OCI-LY7 (cell line): ENCODE measurements around the gene SEMA7A. TPM values are rescaled to one million over a fixed set of nuclear protein-coding genes. Genes with fewer than 3 reads are reported as not detected.

Source experiments
- BruUV-seq: library from RNA; stranded (reverse); fragments of 400-500 nt; replicated peaks from 2 replicates; lab custom pipeline; 2021; lab: Mats Ljungman, UMichigan
- CTCF ChIA-PET: fragments of 300-600 bp; sonication (Branson Sonifier 250); formaldehyde crosslinking; loops from one replicate; lab custom pipeline; 2022; ENCODE audit warnings: antibody characterized with exemption; ENCODE audit not compliant: unreplicated experiment; lab: Charles Lee
- POLR2A ChIA-PET: fragments of 300-600 bp; sonication (Branson Sonifier 250); formaldehyde crosslinking; loops from one replicate; lab custom pipeline; 2022; ENCODE audit warnings: antibody characterized with exemption; lab: Charles Lee
- DNase-seq: peaks from one replicate; pipeline ENCODE4 v3.0.0-alpha.2; 2015; ENCODE audit warnings: low spot score
- H2AFZ ChIP-seq: fragments of 200-600 bp; sonication (generic), shearing (Covaris generic); 2 replicates; pipeline ENCODE4 v1.6.1; 2014; ENCODE audit warnings: mild to moderate bottlenecking, antibody characterized with exemption, low read length, moderate library complexity
- H3K27ac ChIP-seq: fragments of 200-600 bp; sonication (generic); 2 replicates; pipeline ENCODE4 v1.5.1; 2014; ENCODE audit warnings: mixed run types, low read depth, mild to moderate bottlenecking, moderate library complexity, low read length, inconsistent platforms; ENCODE audit not compliant: poor library complexity, severe bottlenecking
- H3K36me3 ChIP-seq: fragments of 200-600 bp; sonication (generic); 2 replicates; pipeline ENCODE4 v1.6.1; 2014; ENCODE audit warnings: mild to moderate bottlenecking, antibody characterized with exemption, low read length, moderate library complexity, mixed read lengths; ENCODE audit not compliant: insufficient read depth
- H3K4me1 ChIP-seq: fragments of 200-600 bp; sonication (generic); 2 replicates; pipeline ENCODE4 v1.5.1; 2014; ENCODE audit warnings: mild to moderate bottlenecking, low read length; ENCODE audit not compliant: insufficient read depth, poor library complexity, severe bottlenecking
- H3K4me2 ChIP-seq: fragments of 200-600 bp; sonication (generic); 2 replicates; pipeline ENCODE4 v1.6.1; 2014; ENCODE audit warnings: mild to moderate bottlenecking, low read length
- H3K4me3 ChIP-seq: fragments of 200-600 bp; sonication (generic); 2 replicates; pipeline ENCODE4 v1.5.1; 2014; ENCODE audit warnings: mild to moderate bottlenecking, low read depth, low read length; ENCODE audit not compliant: poor library complexity, severe bottlenecking
- H3K79me2 ChIP-seq: fragments of 200-600 bp; sonication (generic); 2 replicates; pipeline ENCODE4 v1.6.1; 2016; ENCODE audit warnings: low read depth, mild to moderate bottlenecking, low read length, moderate library complexity, mixed read lengths; ENCODE audit not compliant: insufficient read depth
- H3K9me2 ChIP-seq: fragments of 200-600 bp; sonication (generic); 2 replicates; pipeline ENCODE4 v1.6.1; 2016; ENCODE audit warnings: mild to moderate bottlenecking, low read length, mixed read lengths; ENCODE audit not compliant: insufficient read depth
- H3K9me3 ChIP-seq: fragments of 200-600 bp; sonication (generic); 2 replicates; pipeline ENCODE4 v1.6.1; 2014; ENCODE audit warnings: mild to moderate bottlenecking, mixed run types, low read length, mixed read lengths
- H4K20me1 ChIP-seq: fragments of 200-600 bp; sonication (generic); 2 replicates; pipeline ENCODE4 v1.6.1; 2014; ENCODE audit warnings: mild to moderate bottlenecking, antibody characterized with exemption, low read length, moderate library complexity, mixed read lengths; ENCODE audit not compliant: insufficient read depth
- CTCF ChIP-seq: fragments of 200-600 bp; sonication (generic); conservative IDR thresholded peaks from 2 replicates; pipeline ENCODE4 v1.5.1; 2014; ENCODE audit warnings: mild to moderate bottlenecking, antibody characterized with exemption, low read length, moderate library complexity, mixed read lengths
- EZH2phosphoT487 ChIP-seq: fragments of 200-600 bp; sonication (generic); IDR thresholded peaks from 2 replicates; pipeline ENCODE4 v1.6.1; 2018; ENCODE audit warnings: low read depth, borderline replicate concordance, mild to moderate bottlenecking, mixed run types, antibody characterized with exemption, low read length, moderate library complexity, mixed read lengths
- intact Hi-C: fragments of 100-400 bp; cut with micrococcal nuclease; formaldehyde crosslinking; loops from one replicate; pipeline ENCODE4 v1.10.0; 2022; ENCODE audit not compliant: unreplicated experiment
- total RNA-seq, 2 experiments: library from RNA; depleted of rRNA in 1 of 2; stranded (reverse); fragments of >200 nt in 1 of 2; shearing (Covaris generic) in 1 of 2; gene quantifications; 2 replicates each; pipeline ENCODE4 v1.2.3, GENCODE V29; 2014 to 2022

SEMA7A gene
- total RNA-seq, 2 experiments from 2014 or later = 0.06 to 1.0 TPM

- ChIA-PET CTCF (no interaction called here), POLR2A (no interaction called here)
- H3K79me2 ChIP-seq = no peaks in the 10 kb centered on the region
- DNase-seq = no peak
- TF ChIP-seq EZH2phosphoT487 (no peak), CTCF (no peak)
- BruUV-seq = no TSS peak
- intact Hi-C loops = no loop called here
- H4K20me1 ChIP-seq = no peaks in the 10 kb centered on the region
- no peak overlapping the region for H2AFZ ChIP-seq
- H3K4me1 ChIP-seq = no peaks in the 10 kb centered on the region
- H3K36me3 ChIP-seq = no peaks in the 10 kb centered on the region
- H3K9me2 ChIP-seq = no peaks in the 10 kb centered on the region
- no peak overlapping the region for H3K4me2 ChIP-seq
- H3K9me3 ChIP-seq = no peaks in the 10 kb centered on the region
- no peak overlapping the region for H3K27ac ChIP-seq
- H3K4me3 ChIP-seq = no peak overlapping the region
Measured at GRCh38 chr15:74365598-74366445, 67.9 kb downstream of the SEMA7A start.

- BruUV-seq = no TSS peak
- DNase-seq = no peak
- H3K4me1 ChIP-seq = no peaks in the 10 kb centered on the region
- H3K27ac ChIP-seq = no peak overlapping the region
- intact Hi-C loops = no loop called here
- TF ChIP-seq CTCF (no peak), EZH2phosphoT487 (no peak)
- H3K9me3 ChIP-seq = no peaks in the 10 kb centered on the region
- no peak overlapping the region for H2AFZ ChIP-seq
- no peaks in the 10 kb centered on the region for H3K36me3 ChIP-seq
- no peaks in the 10 kb centered on the region for H3K9me2 ChIP-seq
- ChIA-PET CTCF (no interaction called here), POLR2A (no interaction called here)
- no peak overlapping the region for H3K4me2 ChIP-seq
- no peak overlapping the region for H3K4me3 ChIP-seq
- H4K20me1 ChIP-seq = no peaks in the 10 kb centered on the region
- no peaks in the 10 kb centered on the region for H3K79me2 ChIP-seq
Measured at GRCh38 chr15:74364936-74365597, 68.7 kb downstream of the SEMA7A start.

DNA sequence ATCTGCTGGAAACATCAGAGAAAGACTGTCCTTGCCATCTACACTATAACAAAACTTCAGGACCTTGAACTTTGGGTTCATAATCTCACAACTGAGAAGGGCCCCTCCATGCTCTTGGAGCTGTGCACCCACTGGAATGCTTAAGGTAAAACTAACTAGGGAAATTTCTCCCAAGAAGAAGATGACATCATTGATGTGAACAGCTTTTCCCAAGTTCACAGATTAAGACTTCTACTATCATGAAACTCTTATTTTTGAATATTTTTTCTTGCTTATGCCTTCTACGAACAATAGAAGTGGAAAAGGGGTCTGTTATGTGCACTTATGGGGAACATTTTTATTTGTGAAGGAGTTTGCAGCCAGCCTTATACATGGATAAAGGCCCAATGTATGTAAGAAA, 71.3 kb downstream of the SEMA7A start:
- H3K4me2 ChIP-seq = no peak overlapping the region
- CTCF ChIA-PET = no interaction called here

More for the DNA sequence above, 71.3 kb downstream of the SEMA7A start:
- TF ChIP-seq EZH2phosphoT487 (no peak), CTCF (no peak)
- Histone ChIP-seq H3K27ac (no peak overlapping the region), H3K4me1 (no peaks in the 10 kb centered on the region), H3K9me3 (no peaks in the 10 kb centered on the region), H2AFZ (no peak overlapping the region), H3K9me2 (no peaks in the 10 kb centered on the region), H4K20me1 (no peaks in the 10 kb centered on the region), H3K36me3 (no peaks in the 10 kb centered on the region), H3K79me2 (no peaks in the 10 kb centered on the region), H3K4me3 (no peak overlapping the region)
- no peak for DNase-seq
- intact Hi-C loops = no loop called here
- POLR2A ChIA-PET = no interaction called here
- no TSS peak for BruUV-seq
